ENCODE measurements around the gene TTC7B.

GRCh38 chr14:90536092-90536491 lies 280.1 kb downstream of the TTC7B start:
- TF ChIP-seq POLR2A (IDR thresholded peaks at IDR 0.05) (no peak), CTCF (IDR thresholded peaks at IDR 0.05) (no peak)

All from prostate gland (tissue), 2 donors.